GM12874 (cell line): ENCODE results near the gene SLC23A2.

ENCODE experiments used
- CTCF ChIP-seq: IDR thresholded peaks from 2 replicates; pipeline ENCODE4 v1.5.1; 2011; ENCODE audit warnings: low read depth, mild to moderate bottlenecking, control low read depth, low read length, moderate library complexity; ENCODE audit not compliant: insufficient read depth

SLC23A2 gene

DNA sequence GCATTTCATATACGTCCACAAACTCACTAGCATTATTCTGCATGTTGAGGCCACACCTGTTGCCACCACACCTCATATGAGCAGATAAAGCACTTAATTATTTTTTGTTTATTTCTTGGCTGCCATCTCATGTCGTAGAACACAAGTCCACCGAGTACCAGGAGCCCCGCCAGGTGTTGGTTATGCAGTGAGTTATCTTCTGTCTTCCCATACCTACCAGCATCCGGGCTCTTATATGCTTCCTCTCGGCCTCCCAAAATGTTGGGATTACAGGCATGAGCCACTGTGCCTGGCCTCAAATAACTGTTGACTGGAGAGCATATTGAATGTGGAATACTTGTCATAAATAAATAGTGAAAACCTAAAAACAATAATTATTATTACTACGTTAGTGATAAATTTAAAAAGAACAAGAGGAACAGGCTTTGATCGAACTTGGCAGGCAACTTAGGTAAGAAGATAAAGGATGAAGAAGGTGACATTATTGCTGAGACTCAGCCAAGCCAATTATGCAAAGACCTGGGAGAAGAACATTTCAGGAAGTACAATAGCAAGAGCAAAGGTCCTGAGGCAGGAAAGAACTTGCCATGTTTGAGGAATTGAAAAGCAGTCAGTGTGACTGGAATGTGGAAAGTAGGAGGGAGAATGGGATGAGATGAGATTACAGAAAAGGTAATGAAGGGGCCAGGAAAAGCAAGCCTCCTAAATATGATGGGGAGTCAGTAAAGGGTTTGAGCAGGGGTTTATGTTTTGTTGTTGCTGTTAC, 12.6 kb upstream of the SLC23A2 start:
- no peak for TF ChIP-seq CTCF

GRCh38 chr20:5008759-5009158, 7.4 kb upstream of the SLC23A2 start:
- no peak for TF ChIP-seq CTCF

- TF ChIP-seq CTCF, result no peak
Observed at GRCh38 chr20:5005326-5005725, 4.0 kb upstream of the SLC23A2 start.

DNA sequence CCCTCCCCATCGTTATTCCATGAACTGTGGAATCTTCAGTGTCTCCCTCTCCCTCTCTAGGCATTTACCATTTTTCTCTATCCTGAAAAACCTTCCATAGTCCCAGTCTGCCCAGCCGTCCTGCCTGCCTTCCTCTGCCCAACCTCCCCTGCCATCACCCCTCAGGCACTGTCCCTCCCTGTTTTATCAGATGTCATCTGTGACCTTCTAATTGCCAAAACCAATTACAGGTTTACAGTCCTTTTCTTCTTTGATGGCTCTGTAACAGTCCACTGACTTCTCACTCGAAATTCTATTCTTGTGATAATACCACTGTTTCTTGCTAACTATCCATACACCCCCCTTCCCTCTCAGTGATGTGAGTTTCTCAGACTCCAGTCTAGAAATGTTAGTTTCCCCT, 2.3 kb upstream of the SLC23A2 start:
- no peak for TF ChIP-seq CTCF

DNA sequence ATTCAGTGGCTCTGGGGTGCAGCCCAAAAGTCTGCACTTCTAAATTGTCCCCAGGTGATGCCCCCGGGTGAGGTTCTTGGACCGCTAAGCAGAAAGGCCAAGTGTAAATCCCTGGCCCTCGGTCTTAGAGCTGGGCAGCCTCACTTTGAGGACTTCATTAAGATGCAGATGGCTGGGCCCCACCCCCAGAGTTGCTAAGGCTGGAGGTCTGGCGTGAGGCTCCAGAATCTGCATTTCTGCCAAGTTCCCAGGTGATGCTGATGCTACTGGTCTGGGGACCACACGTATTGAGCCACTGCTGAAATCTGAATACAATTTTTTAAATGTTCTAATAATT, 735 bp upstream of the SLC23A2 start:
- no peak for TF ChIP-seq CTCF

- no peak for TF ChIP-seq CTCF
Observed at GRCh38 chr20:5000263-5001173, 792 bp downstream of the SLC23A2 start.

GRCh38 chr20:4999788-5000187, 1.5 kb downstream of the SLC23A2 start:
- no peak for TF ChIP-seq CTCF
